Ovary (tissue), 9 donors: Measurements from ENCODE around the gene PUS3. TPM values are rescaled to one million over a fixed set of nuclear protein-coding genes. Genes with fewer than 3 reads are reported as not detected.

Source experiments
- DNase-seq, 5 donors: peaks; one replicate each; pipeline ENCODE4 v3.0.0-alpha.2; 2019 to 2020
- H3K27ac ChIP-seq, 2 donors: fragments of 200-600 bp; one replicate each; pipeline versions ENCODE4 v1.5.1 to v1.8.0; 2019 to 2022
- H3K27me3 ChIP-seq: fragments of 200-600 bp; one replicate; pipeline ENCODE4 v1.8.0; 2022
- H3K36me3 ChIP-seq: fragments of 200-600 bp; sonication (generic); one replicate; pipeline ENCODE4 v1.5.1; 2019
- H3K4me1 ChIP-seq: one replicate; pipeline ENCODE4 v1.8.1; 2013; ENCODE audit warnings: mild to moderate bottlenecking, moderate library complexity; ENCODE audit not compliant: insufficient read depth
- H3K4me3 ChIP-seq: fragments of 200-600 bp; sonication (generic); one replicate; pipeline ENCODE4 v1.5.1; 2017
- H3K9me3 ChIP-seq, 2 donors: fragments of 200-600 bp in 1 of 2; sonication (generic) in 1 of 2; one replicate each; pipeline versions ENCODE4 v1.5.1 to v1.8.1; 2013 to 2019; ENCODE audit warnings: mild to moderate bottlenecking in 1 of 2, moderate library complexity in 1 of 2
- CTCF ChIP-seq, 3 donors: fragments of 450-650 bp in 2 of 3; fragments of 200-600 bp in 1 of 3; IDR thresholded peaks; one replicate each; pipeline versions ENCODE4 v1.5.1 to v1.8.0; 2016 to 2022; ENCODE audit warnings: antibody characterized with exemption in 3 of 3, mild to moderate bottlenecking in 1 of 3
- EP300 ChIP-seq: sonication (generic); formaldehyde crosslinking; IDR thresholded peaks from one replicate; pipeline ENCODE4 v1.6.1; 2017; ENCODE audit warnings: antibody characterized with exemption
- POLR2A ChIP-seq: fragments of 450-650 bp; IDR thresholded peaks from one replicate; pipeline ENCODE4 v1.6.1; 2017; ENCODE audit warnings: antibody characterized with exemption, mild to moderate bottlenecking, moderate library complexity
- WGBS, 3 donors: extraction: QIAGEN DNeasy Blood & Tissue Kit in 1 of 3; methylation state at CpG; one replicate each; pipeline versions ENCODE4 v1.1.5 to v1.1.7; 2013 to 2017; 5-methylcytosine and 5-hydroxymethylcytosine counted together
- intact Hi-C, 4 donors: fragments of 100-400 bp; cut with DNase I; formaldehyde crosslinking; loops; one replicate each; pipeline versions ENCODE4 v1.11.0 to v1.15.1; 2022 to 2023
- polyA plus RNA-seq, 2 donors: library from polyadenylated mRNA; stranded (reverse); fragments of 200-250 nt in 1 of 2; fragments of 350-450 nt in 1 of 2; fragmentation: Illumina TruSeq in 1 of 2; extraction: RNeasy Lipid Tissue Mini Kit (QIAGEN cat#74804) in 1 of 2; gene quantifications; one replicate each; pipeline ENCODE4 v1.2.3, GENCODE V29; 2013 to 2014
- total RNA-seq, 7 donors: library from RNA; depleted of rRNA in 2 of 7; stranded (reverse); fragments of >200 nt in 2 of 7; fragmentation: NEBNext Ultra II Directional in 3 of 7; extraction: Animal tissue kit (Norgen Biotek cat#: 25700) in 3 of 7; gene quantifications; one replicate each; pipeline versions ENCODE4 v1.1.0 to v1.2.4, GENCODE V29; 2016 to 2023
- donor health status: DM: no; HTN: no; CAD: no; lungs with moderate emphysema.
- donor health status: DM: no; HTN: no; CAD: no.
- donor health status: Bipolar disorder and iron deficiency.
- donor health status: DM: yes; HTN: yes; CAD: no.
- donor health status: DM: no; HTN: no; CAD: no.
- donor health status: DM: yes; HTN: yes; CAD: no.

The PUS3 gene
- total and polyA plus RNA-seq, 9 donors = 3.8 to 16.7 (median 8.9) TPM

DNA sequence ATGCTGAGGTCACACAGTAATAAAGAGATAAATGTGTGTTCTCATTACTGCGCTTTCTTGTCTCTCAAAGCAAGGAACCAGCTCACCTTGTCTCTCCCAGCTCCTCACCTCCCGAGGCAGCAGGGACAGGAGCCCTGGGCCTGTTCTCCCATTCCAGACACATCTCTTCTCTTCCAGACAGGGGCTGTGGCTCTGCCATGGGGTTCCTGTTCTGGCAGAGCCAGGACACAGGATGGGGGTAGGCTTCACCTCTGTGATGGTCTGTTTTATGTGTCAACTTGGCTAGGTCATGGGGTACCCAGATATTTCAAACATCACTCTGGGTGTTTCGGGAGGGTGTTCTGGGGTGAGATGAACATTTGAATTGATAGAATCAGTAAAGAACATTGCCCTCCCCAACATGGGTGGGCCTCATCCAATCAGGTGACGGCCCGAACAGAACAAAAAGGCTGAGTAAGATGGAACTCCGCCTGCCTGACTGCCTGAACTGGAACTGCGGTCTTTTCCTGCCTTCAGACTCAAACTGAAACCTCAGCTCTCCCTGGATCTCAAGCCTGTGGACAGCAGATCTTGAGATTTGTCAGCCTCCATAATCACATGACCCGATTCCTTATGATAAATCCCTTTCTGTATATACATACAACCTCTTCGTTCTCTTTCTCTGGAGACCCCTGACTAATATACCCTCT lies 40.8 kb upstream of the PUS3 start:
- Histone ChIP-seq H3K27me3 (no peaks in the 10 kb centered on the region), H3K4me1 (peaks cover 1% of the 10 kb centered on the region), H3K4me3 (no peak overlapping the region), H3K9me3 (no peaks in the 10 kb centered on the region), H3K36me3 (no peaks in the 10 kb centered on the region), H3K27ac (no peak overlapping the region)
- 85 to 96% (median 91%) methylated on average over 9 of the region's 9 CpGs for WGBS, 3 donors
- DNase-seq = peak in 1 of 5 donors; percentile 3
- no peak for TF ChIP-seq CTCF (IDR thresholded peaks at IDR 0.05)
- no peak for TF ChIP-seq POLR2A
- TF ChIP-seq EP300 = no peak
- intact Hi-C loops = loop anchor here in 2 of 4 donors (5.0 to 10.0 kb wide), 2 partner anchors 111 to 248 kb away; no protein-coding TSS in a partner anchor

GRCh38 chr11:125942771-125943428 lies 39.9 kb upstream of the PUS3 start:
- intact Hi-C loops = loop anchor here in 2 of 4 donors (5.0 to 10.0 kb wide), 2 partner anchors 112 to 249 kb away; no protein-coding TSS in a partner anchor
- H3K4me1 ChIP-seq = peaks cover 1% of the 10 kb centered on the region
- 87 to 94% (median 92%) methylated on average over 12 of the region's 12 CpGs for WGBS, 3 donors
- no peaks in the 10 kb centered on the region for H3K36me3 ChIP-seq
- no peaks in the 10 kb centered on the region for H3K9me3 ChIP-seq
- no peak overlapping the region for H3K4me3 ChIP-seq
- DNase-seq = peak in 1 of 5 donors; percentile 5
- TF ChIP-seq POLR2A (no peak), CTCF (IDR thresholded peaks at IDR 0.05) (no peak)
- no peaks in the 10 kb centered on the region for H3K27me3 ChIP-seq
- H3K27ac ChIP-seq = no peak overlapping the region

GRCh38 chr11:125941619-125942611 lies 38.9 kb upstream of the PUS3 start:
- no peaks in the 10 kb centered on the region for H3K36me3 ChIP-seq
- TF ChIP-seq CTCF (IDR thresholded peaks at IDR 0.05) = peak in 2 of 3 donors; percentile 32 to 39
- TF ChIP-seq EP300 = no peak
- peaks cover 1% of the 10 kb centered on the region for H3K4me1 ChIP-seq
- WGBS, 3 donors = 40 to 55% (median 44%) methylated on average over 20 of the region's 20 CpGs
- no peaks in the 10 kb centered on the region for H3K9me3 ChIP-seq
- intact Hi-C loops = loop anchor here in 2 of 4 donors (5.0 to 10.0 kb wide), 2 partner anchors 113 to 250 kb away; no protein-coding TSS in a partner anchor
- no peaks in the 10 kb centered on the region for H3K27me3 ChIP-seq
- no peak overlapping the region for H3K4me3 ChIP-seq
- no peak overlapping the region for H3K27ac ChIP-seq
- DNase-seq = peak; percentile 55 to 75 (median 72)

DNA sequence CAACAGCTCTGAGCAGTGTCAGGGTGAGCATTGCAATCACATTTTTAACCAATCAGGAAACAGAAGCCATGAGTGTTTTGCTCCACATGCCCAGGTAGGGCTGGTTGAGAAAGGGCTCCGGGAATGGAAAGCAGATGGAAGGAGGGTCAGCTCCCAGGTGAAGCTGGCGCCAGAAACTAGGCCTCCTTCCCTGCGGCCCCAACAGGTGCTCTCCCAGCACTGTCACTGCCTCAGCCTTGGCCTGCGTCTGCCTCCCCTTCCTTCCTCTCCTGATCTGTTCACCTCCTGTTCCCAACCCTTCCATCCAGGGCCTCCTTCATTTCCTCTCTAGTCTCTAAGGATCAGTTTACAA lies 38.2 kb upstream of the PUS3 start:
- H3K27me3 ChIP-seq = no peaks in the 10 kb centered on the region
- H3K36me3 ChIP-seq = no peaks in the 10 kb centered on the region
- no peak for TF ChIP-seq POLR2A
- no peaks in the 10 kb centered on the region for H3K9me3 ChIP-seq
- no peak overlapping the region for H3K4me3 ChIP-seq
- 78 to 96% (median 90%) methylated on average over 4 of the region's 4 CpGs for WGBS, 3 donors
- DNase-seq = peak in 1 of 5 donors; percentile 1
- intact Hi-C loops = loop anchor here in 2 of 4 donors (5.0 to 10.0 kb wide), 2 partner anchors 114 to 251 kb away; no protein-coding TSS in a partner anchor
- H3K27ac ChIP-seq = no peak overlapping the region
- H3K4me1 ChIP-seq = peaks cover 1% of the 10 kb centered on the region
